ENCODE data around the gene FAM120AOS. TPM values are rescaled to one million over a fixed set of nuclear protein-coding genes. Genes with fewer than 3 reads are reported as not detected.

FAM120AOS gene
- total RNA-seq, 1 donor from 2014 or later: 31.4 TPM

- H3K4me3 ChIP-seq (ENCODE audit: low read depth, low read length): peak overlapping the region; percentile 9
- no peak for TF ChIP-seq CTCF (conservative IDR thresholded peaks at IDR 0.05; ENCODE audit: low read depth, low read length)
- DNase-seq (ENCODE audit: low read depth): no peak
Measured at GRCh38 chr9:93468763-93469456, 15.5 kb upstream of the FAM120AOS start.

- TF ChIP-seq CTCF (conservative IDR thresholded peaks at IDR 0.05; ENCODE audit: low read depth, low read length): no peak
- no peak for DNase-seq (ENCODE audit: low read depth)
Measured at GRCh38 chr9:93467462-93467861, 14.1 kb upstream of the FAM120AOS start.

GRCh38 chr9:93467062-93467416 is 13.7 kb upstream of the FAM120AOS start:
- no peak for DNase-seq (ENCODE audit: low read depth)
- TF ChIP-seq CTCF (conservative IDR thresholded peaks at IDR 0.05; ENCODE audit: low read depth, low read length): no peak
- peak overlapping the region; percentile 27 for H3K4me3 ChIP-seq (ENCODE audit: low read depth, low read length)

More at GRCh38 chr9:93467462-93467861, 14.1 kb upstream of the FAM120AOS start:
- H3K4me3 ChIP-seq (ENCODE audit: low read depth, low read length): peak overlapping the region; percentile 27

GRCh38 chr9:93466416-93467061 is 13.2 kb upstream of the FAM120AOS start:
- H3K4me3 ChIP-seq (ENCODE audit: low read depth, low read length): no peak overlapping the region
- no peak for DNase-seq (ENCODE audit: low read depth)
- no peak for TF ChIP-seq CTCF (conservative IDR thresholded peaks at IDR 0.05; ENCODE audit: low read depth, low read length)

GRCh38 chr9:93465855-93466254 is 12.5 kb upstream of the FAM120AOS start:
- no peak for TF ChIP-seq CTCF (conservative IDR thresholded peaks at IDR 0.05; ENCODE audit: low read depth, low read length)
- H3K4me3 ChIP-seq (ENCODE audit: low read depth, low read length): no peak overlapping the region
- no peak for DNase-seq (ENCODE audit: low read depth)

- H3K4me3 ChIP-seq (ENCODE audit: low read depth, low read length): no peak overlapping the region
- no peak for TF ChIP-seq CTCF (conservative IDR thresholded peaks at IDR 0.05; ENCODE audit: low read depth, low read length)
- DNase-seq (ENCODE audit: low read depth): no peak
Measured at GRCh38 chr9:93464876-93465275, 11.5 kb upstream of the FAM120AOS start.

GRCh38 chr9:93464395-93464794 is 11.0 kb upstream of the FAM120AOS start:
- H3K4me3 ChIP-seq (ENCODE audit: low read depth, low read length): no peak overlapping the region
- DNase-seq (ENCODE audit: low read depth): no peak
- TF ChIP-seq CTCF (conservative IDR thresholded peaks at IDR 0.05; ENCODE audit: low read depth, low read length): no peak

All from epithelial cell of proximal tubule (primary cell).